Activated naive CD4-positive, alpha-beta T cell treated with anti-CD3 and anti-CD28 coated beads for 36 hours (primary cell): ENCODE measurements around the gene PHC2. TPM values are rescaled to one million over a fixed set of nuclear protein-coding genes. Genes with fewer than 3 reads are reported as not detected.

Experiments used
- CTCF ChIA-PET: fragments of 350-600 bp; sonication (Branson Sonifier 250); formaldehyde crosslinking; loops from one replicate; lab custom pipeline; 2021; ENCODE audit warnings: antibody characterized with exemption; lab: Charles Lee
- DNase-seq: peaks from one replicate; pipeline ENCODE4 v3.0.0-alpha.2; 2020
- H3K27ac Mint-ChIP-seq: one replicate; pipeline ENCODE4 v1.8.0; 2021; ENCODE audit warnings: mild to moderate bottlenecking, mixed read lengths
- H3K27me3 Mint-ChIP-seq: one replicate; pipeline ENCODE4 v1.8.0; 2021; ENCODE audit warnings: low read depth, mixed read lengths
- H3K36me3 Mint-ChIP-seq: one replicate; pipeline ENCODE4 v1.8.0; 2021; ENCODE audit warnings: low read depth, mixed read lengths
- H3K4me1 Mint-ChIP-seq: one replicate; pipeline ENCODE4 v1.8.0; 2021; ENCODE audit warnings: low read depth, mixed read lengths
- H3K4me3 Mint-ChIP-seq: one replicate; pipeline ENCODE4 v1.8.0; 2021; ENCODE audit warnings: mild to moderate bottlenecking, moderate library complexity, mixed read lengths
- H3K9me3 Mint-ChIP-seq: one replicate; pipeline ENCODE4 v1.8.0; 2021; ENCODE audit warnings: mixed read lengths
- intact Hi-C: fragments of 100-400 bp; cut with micrococcal nuclease; formaldehyde crosslinking; loops from one replicate; pipeline ENCODE4 v1.15.1; 2023
- total RNA-seq, 2 experiments: library from RNA; stranded (reverse); gene quantifications; one replicate each; pipeline ENCODE4 v1.2.3, GENCODE V29; 2021

PHC2 gene
- total RNA-seq, 2 experiments from 2014 or later: 15.6 to 15.9 TPM

DNA sequence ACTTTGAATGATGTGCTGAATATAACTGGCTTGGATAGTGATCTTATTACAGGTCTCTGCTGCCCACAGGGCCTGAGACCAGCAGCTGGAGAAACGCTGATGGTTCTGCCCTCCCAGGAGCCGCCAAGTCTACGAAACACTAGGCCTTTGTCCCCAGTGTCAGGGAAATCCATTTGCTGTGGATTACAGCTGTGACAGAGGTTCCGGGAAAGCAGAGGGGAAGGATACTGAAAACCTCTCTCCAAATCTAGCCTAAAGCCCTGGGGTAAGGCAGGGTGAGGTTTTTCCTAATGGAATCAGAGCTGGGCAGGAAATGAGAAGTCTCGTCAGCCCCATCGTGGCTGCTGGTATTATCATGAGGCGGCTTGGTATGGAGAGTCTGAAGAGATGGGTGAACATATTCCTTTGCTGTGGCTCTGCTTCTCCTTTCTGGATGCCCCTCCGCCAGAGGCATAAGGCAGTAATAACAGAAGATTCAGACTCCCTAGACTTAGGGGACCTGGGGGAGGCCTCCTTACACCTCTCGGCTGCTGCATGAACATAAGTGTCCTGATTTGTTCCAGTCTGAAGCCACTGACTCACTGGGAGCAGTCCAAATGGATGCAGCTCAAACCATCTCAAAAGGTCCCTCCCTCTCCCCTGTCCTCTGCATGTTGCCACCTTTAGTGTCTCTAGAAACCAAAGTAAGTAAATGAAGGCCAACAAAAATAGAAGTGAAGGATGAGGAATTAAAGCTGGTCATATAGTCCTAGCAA lies 48.1 kb downstream of the PHC2 start:
- Mint-ChIP-seq H3K9me3 (no peaks in the 10 kb centered on the region), H3K4me1 (peaks cover 13% of the 10 kb centered on the region), H3K4me3 (no peak overlapping the region), H3K27ac (no peak overlapping the region), H3K27me3 (peaks cover 5% of the 10 kb centered on the region), H3K36me3 (no peaks in the 10 kb centered on the region)
- intact Hi-C loops: no loop called here
- no peak for DNase-seq
- CTCF ChIA-PET: no interaction called here

DNA sequence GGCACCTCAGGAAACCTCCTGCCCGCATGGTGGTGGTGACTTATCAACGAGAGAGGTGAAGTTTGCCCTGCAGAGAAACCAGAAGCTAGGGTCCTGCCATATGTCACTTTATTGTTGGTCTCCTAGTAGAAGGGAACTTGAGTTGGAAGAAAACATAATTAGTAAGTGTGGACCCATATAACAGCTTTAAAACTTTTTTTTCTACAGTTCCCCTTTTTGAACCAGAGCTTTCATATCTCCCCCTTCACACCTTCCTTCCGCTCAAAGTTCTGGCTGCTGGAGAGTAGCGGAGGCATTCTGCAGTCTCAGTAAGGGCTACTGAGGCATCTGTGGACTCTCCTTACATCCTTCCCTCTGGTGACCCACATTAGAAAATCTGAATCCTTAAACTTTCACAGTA lies 48.9 kb downstream of the PHC2 start:
- Mint-ChIP-seq H3K27ac (no peak overlapping the region), H3K36me3 (no peaks in the 10 kb centered on the region), H3K9me3 (no peaks in the 10 kb centered on the region), H3K27me3 (peaks cover 5% of the 10 kb centered on the region), H3K4me1 (peaks cover 13% of the 10 kb centered on the region), H3K4me3 (no peak overlapping the region)
- intact Hi-C loops: no loop called here
- no peak for DNase-seq
- CTCF ChIA-PET: interaction anchor here (0.5 kb wide), 1 partner anchor 1123 kb away, joined by 3 read pairs; no protein-coding TSS in a partner anchor

DNA sequence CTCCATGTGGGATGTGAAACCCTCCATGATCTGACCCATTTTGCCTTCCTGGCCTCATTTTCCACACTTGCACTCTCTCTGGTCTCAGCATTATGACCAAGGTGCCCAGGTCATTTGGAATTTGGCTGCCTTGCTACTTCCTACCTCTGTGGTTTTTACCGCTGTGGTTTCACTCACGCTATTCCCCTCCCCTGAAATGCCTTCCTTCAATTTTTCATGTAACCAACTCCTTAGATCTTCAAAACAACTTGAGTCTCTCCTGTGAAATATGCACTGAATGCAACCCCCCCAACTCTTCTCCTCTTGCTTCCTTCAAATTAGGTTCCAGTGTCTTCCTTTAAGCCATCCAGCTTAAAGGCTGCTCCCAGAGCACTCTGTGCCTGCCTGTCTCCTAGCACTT lies 50.1 kb downstream of the PHC2 start:
- CTCF ChIA-PET: interaction anchor here (1.1 kb wide), 1 partner anchor 85 kb away, joined by 4 read pairs; no protein-coding TSS in a partner anchor
- H3K4me1 Mint-ChIP-seq: peaks cover 16% of the 10 kb centered on the region
- no peaks in the 10 kb centered on the region for H3K36me3 Mint-ChIP-seq
- no peak overlapping the region for H3K27ac Mint-ChIP-seq
- peaks cover 5% of the 10 kb centered on the region for H3K27me3 Mint-ChIP-seq
- no peak for DNase-seq
- no peak overlapping the region for H3K4me3 Mint-ChIP-seq
- H3K9me3 Mint-ChIP-seq: no peaks in the 10 kb centered on the region
- intact Hi-C loops: no loop called here

DNA sequence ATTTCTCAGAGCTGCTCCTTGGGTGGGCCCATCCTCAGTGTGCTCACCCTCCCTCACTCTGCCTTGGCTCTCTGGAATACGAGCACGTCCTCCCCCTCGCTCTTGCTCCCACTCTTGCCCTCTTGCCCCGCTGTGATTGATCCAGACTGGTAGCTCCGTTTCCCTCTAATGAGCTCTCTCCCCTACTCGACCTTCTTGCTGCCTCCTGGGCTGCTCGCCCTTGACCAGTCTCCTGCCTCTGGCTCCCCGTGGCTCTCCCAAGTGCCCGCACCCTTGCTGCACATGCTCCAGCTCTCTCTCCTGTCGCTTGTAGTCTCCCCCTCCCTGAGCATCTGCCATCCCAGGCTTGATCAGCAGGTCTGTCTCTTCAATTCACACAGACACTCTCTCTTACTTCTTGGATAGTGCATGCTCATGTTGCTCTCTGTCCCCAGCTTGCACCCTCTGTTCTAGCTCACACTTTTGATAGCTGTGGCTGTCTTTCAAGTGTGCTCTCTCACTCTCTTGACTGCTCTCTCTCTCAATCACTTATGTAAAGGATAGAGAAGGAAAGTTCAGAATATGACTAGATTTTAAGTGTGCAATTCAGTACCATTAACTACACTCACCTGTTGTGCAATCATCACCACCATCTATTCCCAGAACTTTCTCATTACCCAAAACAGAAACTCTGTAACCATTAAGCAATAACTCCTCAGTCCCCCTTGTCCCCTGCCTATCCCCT lies 51.1 kb downstream of the PHC2 start:
- DNase-seq: no peak
- no peak overlapping the region for H3K4me3 Mint-ChIP-seq
- H3K27me3 Mint-ChIP-seq: peaks cover 5% of the 10 kb centered on the region
- H3K4me1 Mint-ChIP-seq: peaks cover 16% of the 10 kb centered on the region
- intact Hi-C loops: no loop called here
- H3K9me3 Mint-ChIP-seq: no peaks in the 10 kb centered on the region
- CTCF ChIA-PET: interaction anchor here (1.1 kb wide), 1 partner anchor 84 kb away, joined by 4 read pairs; no protein-coding TSS in a partner anchor
- H3K36me3 Mint-ChIP-seq: no peaks in the 10 kb centered on the region
- H3K27ac Mint-ChIP-seq: no peak overlapping the region

DNA sequence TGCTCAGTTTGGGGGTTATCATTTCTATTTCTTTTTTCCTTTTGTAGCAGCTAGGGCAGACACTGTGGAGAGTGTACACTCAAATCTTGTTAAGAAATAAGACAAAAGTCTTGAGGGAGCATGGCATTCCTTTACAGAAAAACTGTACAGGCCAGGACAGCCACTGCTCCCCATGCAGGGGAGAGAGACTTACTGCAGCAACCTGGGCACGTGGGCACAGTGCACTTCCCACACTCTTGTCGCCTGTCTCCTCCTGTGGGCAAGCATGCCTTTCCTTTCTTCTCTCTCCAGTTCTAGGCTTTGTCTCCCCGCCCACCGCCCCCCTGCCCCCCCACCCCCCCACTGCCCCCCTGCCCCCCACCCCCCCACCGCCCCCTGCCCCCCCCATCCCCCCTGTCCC lies 51.9 kb downstream of the PHC2 start:
- CTCF ChIA-PET: no interaction called here

DNA sequence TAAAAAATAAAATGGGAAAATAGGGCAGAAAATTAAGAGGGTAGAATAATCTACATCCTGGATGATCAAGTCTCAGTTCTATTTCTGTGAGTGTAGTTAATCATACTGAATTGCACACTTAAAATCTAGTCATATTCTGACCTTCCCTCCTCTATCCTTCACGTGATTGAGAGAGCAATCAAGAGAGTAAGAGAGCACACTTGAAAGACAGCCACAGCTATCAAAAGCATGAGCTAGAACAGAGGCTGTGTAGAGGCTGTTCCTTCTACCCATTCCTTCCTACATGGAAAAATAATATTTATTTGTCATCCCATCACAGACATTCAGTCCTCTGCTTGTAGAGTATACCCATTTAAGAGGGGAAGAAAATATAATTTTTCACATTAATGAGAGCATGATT lies 52.4 kb downstream of the PHC2 start:
- no peaks in the 10 kb centered on the region for H3K9me3 Mint-ChIP-seq
- DNase-seq: no peak
- H3K27ac Mint-ChIP-seq: no peak overlapping the region
- peaks cover 5% of the 10 kb centered on the region for H3K27me3 Mint-ChIP-seq
- CTCF ChIA-PET: no interaction called here
- no peak overlapping the region for H3K4me3 Mint-ChIP-seq
- intact Hi-C loops: no loop called here
- peaks cover 16% of the 10 kb centered on the region for H3K4me1 Mint-ChIP-seq
- H3K36me3 Mint-ChIP-seq: no peaks in the 10 kb centered on the region

More for the DNA sequence above, 51.9 kb downstream of the PHC2 start:
- H3K27me3 Mint-ChIP-seq: peaks cover 5% of the 10 kb centered on the region
- intact Hi-C loops: no loop called here
- no peaks in the 10 kb centered on the region for H3K9me3 Mint-ChIP-seq
- H3K27ac Mint-ChIP-seq: no peak overlapping the region
- peaks cover 16% of the 10 kb centered on the region for H3K4me1 Mint-ChIP-seq
- no peak for DNase-seq
- no peak overlapping the region for H3K4me3 Mint-ChIP-seq
- H3K36me3 Mint-ChIP-seq: no peaks in the 10 kb centered on the region

DNA sequence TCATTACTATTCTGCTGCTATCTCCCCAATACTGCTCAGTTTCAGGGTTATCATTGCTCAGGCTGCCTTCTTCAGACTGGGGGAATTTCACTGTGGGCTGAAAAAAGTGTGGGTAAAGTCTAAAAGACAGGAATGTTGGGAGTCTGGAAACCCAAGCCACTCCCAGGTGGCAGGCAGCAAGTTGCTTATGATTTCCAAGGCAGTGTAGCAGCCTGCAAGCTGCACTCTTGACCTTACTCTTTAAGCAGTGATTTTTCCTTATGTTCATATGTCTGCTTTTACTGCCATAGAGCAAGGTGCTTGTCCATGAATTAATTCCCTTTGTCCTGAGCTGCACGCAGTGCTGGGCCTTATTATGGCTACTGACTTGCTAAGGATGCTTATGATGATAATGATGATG lies 53.1 kb downstream of the PHC2 start:
- Mint-ChIP-seq H3K27me3 (peaks cover 5% of the 10 kb centered on the region), H3K27ac (no peak overlapping the region), H3K4me3 (no peak overlapping the region), H3K9me3 (no peaks in the 10 kb centered on the region), H3K4me1 (peaks cover 16% of the 10 kb centered on the region), H3K36me3 (no peaks in the 10 kb centered on the region)
- CTCF ChIA-PET: no interaction called here
- DNase-seq: no peak
- intact Hi-C loops: no loop called here

DNA sequence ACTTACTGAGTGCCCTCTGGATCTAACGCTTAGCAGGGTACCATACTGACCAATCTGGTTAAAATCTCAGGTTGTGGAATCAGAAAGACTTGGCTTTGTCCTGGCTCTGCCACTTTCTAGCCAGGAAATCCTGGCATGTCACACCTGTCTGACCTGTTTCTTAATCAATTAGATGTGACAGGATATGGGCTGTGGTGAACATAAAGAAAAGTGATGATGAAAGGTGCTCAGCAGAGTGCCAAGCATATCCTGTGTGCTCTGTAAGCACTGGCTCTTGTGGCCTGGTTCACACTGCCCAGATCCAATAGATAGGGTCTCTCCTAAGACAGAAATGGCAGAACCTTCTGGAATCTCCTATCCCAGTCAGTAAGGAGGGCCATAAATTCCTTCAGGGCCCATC lies 53.9 kb downstream of the PHC2 start:
- H3K36me3 Mint-ChIP-seq: no peaks in the 10 kb centered on the region
- no peaks in the 10 kb centered on the region for H3K9me3 Mint-ChIP-seq
- CTCF ChIA-PET: interaction anchor here (0.8 to 2.0 kb wide), 3 partner anchors 11 to 95 kb away, joined by 3 to 6 read pairs (median 3); partner anchors contain the start of gene ZSCAN20
- no peak overlapping the region for H3K27ac Mint-ChIP-seq
- peaks cover 16% of the 10 kb centered on the region for H3K4me1 Mint-ChIP-seq
- no peak for DNase-seq
- intact Hi-C loops: no loop called here
- peaks cover 5% of the 10 kb centered on the region for H3K27me3 Mint-ChIP-seq
- no peak overlapping the region for H3K4me3 Mint-ChIP-seq

DNA sequence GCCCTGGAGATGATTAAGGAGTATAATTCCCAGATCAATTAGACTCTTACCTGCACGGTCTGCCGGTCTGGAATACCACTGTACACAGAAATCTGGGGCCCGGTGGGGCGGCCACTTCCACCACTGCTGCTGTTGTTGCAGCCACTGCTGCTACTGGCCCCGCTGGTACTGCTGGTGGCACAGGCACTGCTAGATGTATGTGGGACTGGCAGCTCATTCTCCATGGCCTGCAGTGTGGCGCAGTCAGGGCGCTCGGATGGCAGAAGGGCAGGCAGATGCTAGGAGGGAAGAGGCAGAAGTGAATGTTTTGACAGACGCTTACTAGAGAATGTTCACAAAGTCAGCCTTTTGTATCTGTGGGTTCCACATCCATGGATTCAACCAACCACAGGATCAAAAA lies 55.6 kb downstream of the PHC2 start:
- Mint-ChIP-seq H3K27ac (no peak overlapping the region), H3K27me3 (peaks cover 5% of the 10 kb centered on the region), H3K9me3 (no peaks in the 10 kb centered on the region), H3K4me1 (peaks cover 9% of the 10 kb centered on the region), H3K36me3 (no peaks in the 10 kb centered on the region), H3K4me3 (no peak overlapping the region)
- no peak for DNase-seq
- CTCF ChIA-PET: interaction anchor here (2.0 kb wide), 1 partner anchor 79 kb away, joined by 6 read pairs; no protein-coding TSS in a partner anchor
- intact Hi-C loops: no loop called here

DNA sequence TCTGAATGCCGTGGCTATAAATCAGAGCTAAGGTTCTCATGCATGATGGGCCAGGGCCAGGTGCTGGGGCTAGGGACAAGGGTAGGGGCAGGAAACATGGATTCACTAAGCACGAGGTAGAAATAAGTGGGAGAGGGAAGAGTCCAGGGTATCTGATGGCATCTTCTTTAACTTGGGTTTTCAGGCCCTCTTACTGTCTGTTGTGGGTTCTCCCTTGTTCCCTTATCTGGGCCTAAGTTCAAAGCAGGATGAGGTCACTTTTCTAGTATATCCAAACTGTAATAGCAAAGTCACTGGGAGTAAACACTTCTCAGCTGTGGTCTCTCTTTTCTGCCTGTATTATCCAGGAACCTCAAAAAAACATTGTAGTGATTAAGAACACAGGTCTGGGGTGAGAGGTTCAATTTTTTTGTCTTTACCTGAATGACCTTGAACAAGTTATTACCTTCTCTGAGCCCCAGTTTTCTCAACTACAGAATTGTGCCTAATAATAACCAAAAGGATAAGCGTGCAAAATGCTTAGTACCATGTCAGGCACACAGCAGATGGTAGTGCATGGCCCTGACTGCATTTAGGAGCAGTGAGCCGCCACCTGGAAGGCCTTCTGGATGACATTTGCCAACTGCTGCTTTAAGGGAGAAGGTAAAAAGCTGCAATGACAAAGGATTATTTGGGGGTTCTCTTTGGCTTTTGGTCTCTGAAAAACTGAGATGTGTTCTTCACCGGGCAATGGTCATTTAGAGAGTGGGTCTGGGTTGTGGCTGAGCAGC lies 56.4 kb downstream of the PHC2 start:
- Mint-ChIP-seq H3K9me3 (no peaks in the 10 kb centered on the region), H3K36me3 (no peaks in the 10 kb centered on the region), H3K27ac (no peak overlapping the region), H3K4me1 (peaks cover 4% of the 10 kb centered on the region), H3K4me3 (no peak overlapping the region), H3K27me3 (no peaks in the 10 kb centered on the region)
- intact Hi-C loops: no loop called here
- CTCF ChIA-PET: interaction anchor here (0.6 to 2.0 kb wide), 2 partner anchors 10 to 78 kb away, joined by 4 to 6 read pairs; no protein-coding TSS in a partner anchor
- no peak for DNase-seq

DNA sequence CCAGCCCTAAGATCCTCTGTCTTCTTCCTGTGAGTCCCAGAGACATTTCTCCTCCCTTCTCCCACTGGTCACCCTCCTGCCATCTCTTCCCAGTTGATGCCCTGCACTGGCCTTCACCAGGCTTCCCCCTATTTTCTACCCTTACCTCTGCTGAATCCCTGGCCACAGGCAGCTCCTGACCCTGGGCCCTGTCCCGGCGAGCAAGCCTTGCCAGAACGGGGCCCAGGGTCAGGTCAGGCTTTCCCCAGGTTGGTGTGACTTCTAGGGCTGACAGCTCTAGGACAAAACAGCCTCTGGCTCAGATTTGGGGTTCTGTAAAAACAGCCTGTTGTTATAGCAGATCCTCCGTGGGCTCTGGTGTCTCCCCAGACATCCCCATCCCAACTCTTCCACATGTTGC lies 57.3 kb downstream of the PHC2 start:
- Mint-ChIP-seq H3K9me3 (no peaks in the 10 kb centered on the region), H3K4me3 (no peak overlapping the region), H3K27me3 (no peaks in the 10 kb centered on the region), H3K36me3 (no peaks in the 10 kb centered on the region), H3K27ac (no peak overlapping the region), H3K4me1 (peaks cover 4% of the 10 kb centered on the region)
- CTCF ChIA-PET: interaction anchor here (0.6 to 9.3 kb wide), 2 partner anchors 9 to 78 kb away, joined by 4 to 84 read pairs; no protein-coding TSS in a partner anchor
- no peak for DNase-seq
- intact Hi-C loops: no loop called here

DNA sequence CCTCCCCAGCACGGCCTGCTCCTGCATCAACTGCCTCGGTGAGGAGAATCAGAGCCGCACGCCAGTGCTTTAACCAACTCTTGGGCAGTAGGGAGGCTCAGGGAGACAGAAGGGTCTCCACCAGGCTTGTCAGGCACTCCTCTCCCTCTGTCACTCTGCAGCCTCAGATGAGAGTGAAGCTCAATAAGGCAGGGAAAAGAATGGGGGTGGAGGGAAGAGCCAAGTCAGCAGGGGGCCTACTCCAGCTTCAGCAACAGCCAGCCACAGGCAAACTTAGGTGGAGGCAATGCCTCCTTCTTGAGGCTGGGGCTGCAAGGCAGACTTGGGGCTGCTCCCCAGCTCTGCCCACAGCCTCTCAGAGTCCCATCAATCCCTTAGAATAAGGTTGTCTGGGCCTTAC lies 58.2 kb downstream of the PHC2 start:
- Mint-ChIP-seq H3K4me1 (peaks cover 4% of the 10 kb centered on the region), H3K9me3 (no peaks in the 10 kb centered on the region), H3K4me3 (no peak overlapping the region), H3K36me3 (no peaks in the 10 kb centered on the region), H3K27ac (no peak overlapping the region), H3K27me3 (no peaks in the 10 kb centered on the region)
- no peak for DNase-seq
- intact Hi-C loops: no loop called here
- CTCF ChIA-PET: interaction anchor here (1.9 to 9.3 kb wide), 2 partner anchors 77 to 99 kb away, joined by 5 to 84 read pairs; no protein-coding TSS in a partner anchor
